K562 (cell line): ENCODE results near the gene ATP2A2. TPM values are rescaled to one million over a fixed set of nuclear protein-coding genes. Genes with fewer than 3 reads are reported as not detected.

Experiments used
- ARID3A ChIP-seq: IDR thresholded peaks from 2 replicates; pipeline ENCODE4 v1.6.1; 2012; ENCODE audit warnings: low read depth, low read length, improper control_type of control experiment, borderline replicate concordance
- E4F1 ChIP-seq: fragments of 250-450 bp; sonication (Bioruptor Pico); IDR thresholded peaks from 2 replicates; pipeline ENCODE4 v1.5.0; 2021; ENCODE audit warnings: mild to moderate bottlenecking, borderline replicate concordance
- ETV1 ChIP-seq: fragments of 450-650 bp; conservative IDR thresholded peaks from 2 replicates; pipeline ENCODE4 v1.6.1; 2016; ENCODE audit warnings: missing genetic modification characterization, control low read depth, low read depth, missing compliant biosample characterization
- ETV6 ChIP-seq, 3 experiments: fragments of 150-350 bp in 1 of 3; sonication (generic) in 1 of 3; formaldehyde crosslinking in 1 of 3; IDR thresholded peaks; 2 replicates each; pipeline versions ENCODE4 v1.6.1 to v1.8.0; 2014 to 2022; ENCODE audit warnings: borderline replicate concordance in 2 of 3, low read depth in 2 of 3, antibody characterized with exemption in 1 of 3, low read length in 1 of 3, mild to moderate bottlenecking in 1 of 3, missing genetic modification reagents in 1 of 3
- HDAC2 ChIP-seq: fragments of 450-650 bp; IDR thresholded peaks from 2 replicates; pipeline ENCODE4 v1.6.1; 2016; ENCODE audit warnings: mild to moderate bottlenecking
- MECOM ChIP-seq: fragments of 250-450 bp; sonication (Bioruptor Pico); IDR thresholded peaks from 2 replicates; pipeline ENCODE4 v1.8.0; 2022; ENCODE audit warnings: inconsistent platforms
- MTA1 ChIP-seq: fragments of 450-650 bp; IDR thresholded peaks from 2 replicates; pipeline ENCODE4 v1.6.1; 2017; ENCODE audit warnings: borderline replicate concordance
- SREBF2 ChIP-seq: sonication (generic); formaldehyde crosslinking; IDR thresholded peaks from 2 replicates; pipeline ENCODE4 v1.4.0; 2020; ENCODE audit warnings: mild to moderate bottlenecking, missing genetic modification reagents
- WHSC1 ChIP-seq: IDR thresholded peaks from one replicate; pipeline ENCODE4 v1.6.1; 2012; ENCODE audit warnings: low read length, control low read depth, inconsistent platforms
- polyA plus RNA-seq, 8 experiments: library from polyadenylated mRNA; depleted of rRNA in 4 of 8; stranded (reverse) in 5 of 8; unstranded in 3 of 8; fragments of >200 nt; fragmentation: Nextera tagmentation in 2 of 8; fragmentation: Illumina TruSeq in 1 of 8; extraction: Ambion mirVana in 2 of 8; extraction: Trizol in 1 of 8; gene quantifications; 2 replicates each; pipeline versions ENCODE4 v1.2.1 to v1.2.3, GENCODE V29; 2011 to 2014; ENCODE audit warnings: inconsistent platforms in 1 of 8, missing spikeins in 1 of 8
- total RNA-seq, 7 experiments: library from RNA; depleted of rRNA in 6 of 7; stranded (reverse); fragments of >200 nt in 6 of 7; fragmentation: Illumina TruSeq in 2 of 7; extraction: Trizol in 2 of 7; gene quantifications; 2 replicates each; pipeline versions ENCODE4 v1.2.1 to v1.2.3, GENCODE V29; 2011 to 2021; ENCODE audit warnings: low replicate concordance in 1 of 7

ATP2A2 gene
- total and polyA plus RNA-seq, 9 of the 15 experiments (the other 6 are each of a cell fraction or from before 2014, with no cell fraction given), result 5.2 to 205 (median 51.6) TPM

- TF ChIP-seq ETV1 (no peak), E4F1 (CRISPR knock-in tag) (no peak), SREBF2 (CRISPR knock-in tag) (no peak), HDAC2 (no peak), MECOM (CRISPR knock-in tag) (no peak), ARID3A (no peak), ETV6 (IDR thresholded peaks at IDR 0.05; ENCODE audit: borderline replicate concordance in 1 of 2, low read depth in 2 of 2, low read length in 1 of 2) (no peak), ETV6 (CRISPR knock-in tag; IDR thresholded peaks at IDR 0.05; ENCODE audit: borderline replicate concordance) (no peak), WHSC1 (no peak), MTA1 (no peak)
These were observed 26.0 kb upstream of the ATP2A2 start (continued) for GRCh38 chr12:110254971-110255540.
